ENCODE results near the gene RANBP17. TPM values are rescaled to one million over a fixed set of nuclear protein-coding genes. Genes with fewer than 3 reads are reported as not detected.
A peak's percentile ranks its signal among the peaks of the same experiment; 100 is the strongest.

Gene RANBP17
- total and polyA plus RNA-seq, 4 experiments from 2014 or later: not detected

- no peak overlapping the region for H3K27ac ChIP-seq (ENCODE audit: low read depth, low read length)
- intact Hi-C loops (cut with micrococcal nuclease): no loop called here
These were observed 254.9 kb downstream of the RANBP17 start for GRCh38 chr5:171116719-171117118.

DNA sequence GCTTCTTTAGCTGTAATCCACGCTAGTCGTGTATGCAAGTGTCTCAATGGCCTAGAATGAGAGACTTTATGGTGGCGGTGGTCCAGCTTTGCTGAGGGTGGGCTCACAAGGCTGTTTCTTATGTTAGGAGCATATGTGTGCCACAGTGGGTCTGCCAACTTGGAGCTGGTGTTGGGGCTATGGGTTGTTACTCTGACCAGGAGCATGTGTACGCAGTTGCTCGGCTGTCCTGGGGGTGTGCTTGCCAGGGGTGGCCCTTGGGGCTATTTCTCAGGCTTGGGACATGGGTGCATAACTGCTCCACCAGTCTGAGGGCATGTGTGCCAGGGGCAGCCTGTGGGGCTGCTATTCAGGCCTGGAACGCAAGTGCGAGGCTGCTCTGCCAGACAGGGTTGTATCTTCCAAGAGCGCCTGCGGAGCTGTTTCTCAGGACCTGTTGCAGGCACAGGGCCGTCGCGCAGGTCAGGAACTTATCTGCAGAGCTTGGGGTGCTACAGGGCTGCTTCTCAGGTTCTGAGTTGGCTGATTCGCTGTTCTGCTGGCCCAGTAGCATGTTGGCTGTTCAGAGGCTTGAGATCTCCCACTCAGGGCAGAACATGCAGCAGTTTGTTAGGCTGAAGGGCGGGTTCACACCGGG, 259.3 kb downstream of the RANBP17 start:
- H3K27me3 Mint-ChIP-seq: peaks cover 0 to 6% of the 10 kb centered on the region in 2 donors
- no peak overlapping the region for H3K27ac ChIP-seq (ENCODE audit: low read depth, low read length)
- no peaks in the 10 kb centered on the region for H3K4me1 Mint-ChIP-seq
- intact Hi-C loops (cut with micrococcal nuclease): no loop called here
- ChIA-PET POLR2A (ENCODE audit: partially characterized antibody) (interaction anchor here (0.6 kb wide), 1 partner anchor 1067 kb away, joined by 3 read pairs; the partner anchor contains the start of gene STK10), CTCF (ENCODE audit: partially characterized antibody) (no interaction called here)
- H3K36me3 Mint-ChIP-seq: no peaks in the 10 kb centered on the region
- no peaks in the 10 kb centered on the region for H3K9me3 ChIP-seq (ENCODE audit: control insufficient read depth in 1 of 2, low read length in 2 of 2)
- no peak overlapping the region for H3K4me3 Mint-ChIP-seq
- no peaks in the 10 kb centered on the region for H3K27me3 ChIP-seq (ENCODE audit: insufficient read depth, low read length)
- H3K9me3 Mint-ChIP-seq: peaks cover 2 to 21% (median 7%) of the 10 kb centered on the region in 8 donors
- DNase-seq: peak in 1 of 5 donors; percentile 5
- H3K4me1 ChIP-seq (ENCODE audit: insufficient read depth, low read length): no peaks in the 10 kb centered on the region
- no peaks in the 10 kb centered on the region for H3K36me3 ChIP-seq (ENCODE audit: insufficient read depth, low read length)
- no peak overlapping the region for H3K27ac Mint-ChIP-seq
- H3K4me3 ChIP-seq (ENCODE audit: low read length in 2 of 2): no peak overlapping the region

More at GRCh38 chr5:171116719-171117118, 254.9 kb downstream of the RANBP17 start:
- H3K9me3 Mint-ChIP-seq: peaks cover 0 to 21% (median 6%) of the 10 kb centered on the region in 8 donors
- Histone ChIP-seq H3K27me3 (ENCODE audit: insufficient read depth, low read length) (no peaks in the 10 kb centered on the region), H3K4me3 (ENCODE audit: low read length in 2 of 2) (no peak overlapping the region), H3K9me3 (ENCODE audit: control insufficient read depth in 1 of 2, low read length in 2 of 2) (no peaks in the 10 kb centered on the region), H3K4me1 (ENCODE audit: insufficient read depth, low read length) (no peaks in the 10 kb centered on the region), H3K36me3 (ENCODE audit: insufficient read depth, low read length) (no peaks in the 10 kb centered on the region)
- POLR2A ChIA-PET (ENCODE audit: partially characterized antibody): no interaction called here
- H3K27ac Mint-ChIP-seq: peak overlapping the region in 1 of 7 donors; percentile 1
- no peaks in the 10 kb centered on the region for H3K36me3 Mint-ChIP-seq
- no peaks in the 10 kb centered on the region for H3K4me1 Mint-ChIP-seq
- DNase-seq: no peak
- H3K4me3 Mint-ChIP-seq: no peak overlapping the region
- CTCF ChIA-PET (ENCODE audit: partially characterized antibody): no interaction called here
- peaks cover 0 to 4% of the 10 kb centered on the region in 2 donors for H3K27me3 Mint-ChIP-seq

- H3K9me3 ChIP-seq (ENCODE audit: control insufficient read depth in 1 of 2, low read length in 2 of 2): no peaks in the 10 kb centered on the region
- H3K27ac ChIP-seq (ENCODE audit: low read depth, low read length): no peak overlapping the region
- peaks cover 2 to 21% (median 7%) of the 10 kb centered on the region in 8 donors for H3K9me3 Mint-ChIP-seq
- H3K27ac Mint-ChIP-seq: no peak overlapping the region
- H3K36me3 Mint-ChIP-seq: no peaks in the 10 kb centered on the region
- no peaks in the 10 kb centered on the region for H3K36me3 ChIP-seq (ENCODE audit: insufficient read depth, low read length)
- H3K27me3 ChIP-seq (ENCODE audit: insufficient read depth, low read length): no peaks in the 10 kb centered on the region
- DNase-seq: peak in 1 of 5 donors; percentile 20
- peaks cover 0 to 6% of the 10 kb centered on the region in 2 donors for H3K27me3 Mint-ChIP-seq
- intact Hi-C loops (cut with micrococcal nuclease): no loop called here
- H3K4me1 ChIP-seq (ENCODE audit: insufficient read depth, low read length): no peaks in the 10 kb centered on the region
- ChIA-PET POLR2A (ENCODE audit: partially characterized antibody) (interaction anchor here (0.6 kb wide), 1 partner anchor 1067 kb away, joined by 3 read pairs; the partner anchor contains the start of gene STK10), CTCF (ENCODE audit: partially characterized antibody) (no interaction called here)
- H3K4me3 ChIP-seq (ENCODE audit: low read length in 2 of 2): no peak overlapping the region
- no peaks in the 10 kb centered on the region for H3K4me1 Mint-ChIP-seq
- H3K4me3 Mint-ChIP-seq: no peak overlapping the region
These were observed 259.8 kb downstream of the RANBP17 start for GRCh38 chr5:171121638-171122037.

DNA sequence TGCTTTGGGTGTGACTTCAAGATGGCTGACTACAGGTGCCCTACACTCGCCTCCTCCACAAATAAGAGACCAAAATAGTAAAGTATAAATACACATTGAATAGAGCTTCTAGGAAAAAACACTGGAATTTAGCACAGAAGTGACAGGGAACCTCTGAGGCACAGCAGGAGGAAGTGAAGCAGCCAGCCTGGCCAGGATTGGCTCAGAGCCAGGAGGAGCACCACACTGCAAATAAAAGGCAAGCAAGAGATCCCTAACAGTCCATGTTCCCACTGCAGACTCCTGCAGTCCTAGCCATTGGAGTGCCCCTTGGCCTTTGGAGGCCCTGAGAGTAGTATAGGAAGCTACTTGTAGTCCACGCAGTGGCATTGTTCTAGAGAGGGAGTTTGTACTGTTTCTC, 260.6 kb downstream of the RANBP17 start:
- H3K9me3 Mint-ChIP-seq: peaks cover 2 to 21% (median 7%) of the 10 kb centered on the region in 8 donors
- H3K36me3 ChIP-seq (ENCODE audit: insufficient read depth, low read length): no peaks in the 10 kb centered on the region
- CTCF ChIA-PET (ENCODE audit: partially characterized antibody): no interaction called here

DNA sequence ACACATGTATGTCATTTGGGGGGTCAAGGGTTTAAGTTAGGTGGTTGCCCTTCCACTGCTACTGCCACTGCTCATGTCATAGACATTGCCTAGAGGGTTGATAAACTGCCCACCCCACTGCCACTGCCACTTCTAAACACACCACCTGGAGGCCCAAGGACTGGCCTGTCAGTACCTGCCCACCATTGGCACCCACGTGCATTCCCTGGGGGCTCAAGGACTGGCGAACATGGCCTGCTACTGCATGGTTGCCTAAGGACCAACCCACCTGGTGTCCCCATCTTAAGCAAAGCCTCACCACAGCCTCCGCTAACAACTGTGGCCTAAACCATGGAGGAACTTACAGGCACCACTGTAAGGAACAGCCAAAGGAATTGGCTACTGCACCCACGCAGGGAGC, 261.6 kb downstream of the RANBP17 start:
- CTCF ChIA-PET (ENCODE audit: partially characterized antibody): no interaction called here
- H3K4me3 Mint-ChIP-seq: no peak overlapping the region
- Histone ChIP-seq H3K36me3 (ENCODE audit: insufficient read depth, low read length) (no peaks in the 10 kb centered on the region), H3K27ac (ENCODE audit: low read depth, low read length) (no peak overlapping the region), H3K9me3 (ENCODE audit: control insufficient read depth in 1 of 2, low read length in 2 of 2) (no peaks in the 10 kb centered on the region), H3K4me3 (ENCODE audit: low read length in 2 of 2) (no peak overlapping the region), H3K4me1 (ENCODE audit: insufficient read depth, low read length) (no peaks in the 10 kb centered on the region), H3K27me3 (ENCODE audit: insufficient read depth, low read length) (no peaks in the 10 kb centered on the region)
- H3K27ac Mint-ChIP-seq: no peak overlapping the region
- H3K27me3 Mint-ChIP-seq: peaks cover 2 to 6% of the 10 kb centered on the region in 2 donors
- no peaks in the 10 kb centered on the region for H3K36me3 Mint-ChIP-seq
- intact Hi-C loops (cut with micrococcal nuclease): no loop called here
- DNase-seq: no peak
- POLR2A ChIA-PET (ENCODE audit: partially characterized antibody): no interaction called here
- no peaks in the 10 kb centered on the region for H3K4me1 Mint-ChIP-seq
- H3K9me3 Mint-ChIP-seq: peaks cover 0 to 16% (median 7%) of the 10 kb centered on the region in 8 donors

More for the DNA sequence above, 260.6 kb downstream of the RANBP17 start:
- no peak overlapping the region for H3K4me3 ChIP-seq (ENCODE audit: low read length in 2 of 2)
- no peaks in the 10 kb centered on the region for H3K27me3 ChIP-seq (ENCODE audit: insufficient read depth, low read length)
- Mint-ChIP-seq H3K27me3 (peaks cover 2 to 6% of the 10 kb centered on the region in 2 donors), H3K4me1 (no peaks in the 10 kb centered on the region), H3K36me3 (no peaks in the 10 kb centered on the region), H3K4me3 (peak overlapping the region in 1 of 8 donors; percentile 39), H3K27ac (no peak overlapping the region)
- intact Hi-C loops (cut with micrococcal nuclease): no loop called here
- peak in 1 of 5 donors; percentile 9 for DNase-seq
- no peaks in the 10 kb centered on the region for H3K9me3 ChIP-seq (ENCODE audit: control insufficient read depth in 1 of 2, low read length in 2 of 2)
- H3K27ac ChIP-seq (ENCODE audit: low read depth, low read length): no peak overlapping the region
- no peaks in the 10 kb centered on the region for H3K4me1 ChIP-seq (ENCODE audit: insufficient read depth, low read length)
- POLR2A ChIA-PET (ENCODE audit: partially characterized antibody): no interaction called here

GRCh38 chr5:171127314-171127713, 265.5 kb downstream of the RANBP17 start:
- Histone ChIP-seq H3K4me1 (ENCODE audit: insufficient read depth, low read length) (no peaks in the 10 kb centered on the region), H3K9me3 (ENCODE audit: control insufficient read depth in 1 of 2, low read length in 2 of 2) (no peaks in the 10 kb centered on the region), H3K27me3 (ENCODE audit: insufficient read depth, low read length) (no peaks in the 10 kb centered on the region), H3K27ac (ENCODE audit: low read depth, low read length) (no peak overlapping the region), H3K4me3 (ENCODE audit: low read length in 2 of 2) (no peak overlapping the region), H3K36me3 (ENCODE audit: insufficient read depth, low read length) (no peaks in the 10 kb centered on the region)
- no peak for DNase-seq
- H3K4me3 Mint-ChIP-seq: no peak overlapping the region
- intact Hi-C loops (cut with micrococcal nuclease): no loop called here
- no peak overlapping the region for H3K27ac Mint-ChIP-seq
- no peaks in the 10 kb centered on the region for H3K4me1 Mint-ChIP-seq
- H3K9me3 Mint-ChIP-seq: peaks cover 0 to 5% (median 0%) of the 10 kb centered on the region in 8 donors
- ChIA-PET POLR2A (ENCODE audit: partially characterized antibody) (no interaction called here), CTCF (ENCODE audit: partially characterized antibody) (no interaction called here)
- H3K27me3 Mint-ChIP-seq: peaks cover 2% of the 10 kb centered on the region in 2 donors
- no peaks in the 10 kb centered on the region for H3K36me3 Mint-ChIP-seq

- Mint-ChIP-seq H3K4me1 (no peaks in the 10 kb centered on the region), H3K4me3 (no peak overlapping the region), H3K27me3 (peaks cover 2% of the 10 kb centered on the region in 2 donors), H3K27ac (no peak overlapping the region), H3K9me3 (peaks cover 0 to 5% (median 0%) of the 10 kb centered on the region in 8 donors), H3K36me3 (no peaks in the 10 kb centered on the region)
- Histone ChIP-seq H3K27ac (ENCODE audit: low read depth, low read length) (no peak overlapping the region), H3K4me3 (ENCODE audit: low read length in 2 of 2) (no peak overlapping the region), H3K4me1 (ENCODE audit: insufficient read depth, low read length) (no peaks in the 10 kb centered on the region), H3K9me3 (ENCODE audit: control insufficient read depth in 1 of 2, low read length in 2 of 2) (no peaks in the 10 kb centered on the region), H3K27me3 (ENCODE audit: insufficient read depth, low read length) (no peaks in the 10 kb centered on the region), H3K36me3 (ENCODE audit: insufficient read depth, low read length) (no peaks in the 10 kb centered on the region)
- POLR2A ChIA-PET (ENCODE audit: partially characterized antibody): no interaction called here
- CTCF ChIA-PET (ENCODE audit: partially characterized antibody): no interaction called here
- intact Hi-C loops (cut with micrococcal nuclease): no loop called here
- no peak for DNase-seq
These were observed 266.3 kb downstream of the RANBP17 start for GRCh38 chr5:171128136-171128535.
